MM.1S (cell line): ENCODE results near the gene LIF.

Source experiments
- DNase-seq: peaks from one replicate; pipeline ENCODE4 v3.0.0-alpha.2; 2015
- H2AFZ ChIP-seq: fragments of 300-600 bp; sonication (generic); 2 replicates; pipeline ENCODE4 v1.6.0; 2016; ENCODE audit warnings: antibody characterized with exemption, low read length
- H3F3A ChIP-seq: fragments of 300-600 bp; sonication (generic); 2 replicates; pipeline ENCODE4 v1.6.1; 2016; ENCODE audit warnings: mild to moderate bottlenecking, antibody characterized with exemption, low read length, moderate library complexity, mixed read lengths; ENCODE audit not compliant: insufficient read depth
- H3K27ac ChIP-seq: fragments of 300-600 bp; sonication (generic); 2 replicates; pipeline ENCODE4 v1.5.1; 2016; ENCODE audit warnings: mild to moderate bottlenecking, low read length
- H3K27me3 ChIP-seq: fragments of 300-600 bp; sonication (generic); replicated peaks from 2 replicates; pipeline ENCODE4 v1.6.0; 2016; ENCODE audit warnings: low read length; ENCODE audit not compliant: insufficient read depth
- H3K36me3 ChIP-seq: fragments of 300-600 bp; sonication (generic); replicated peaks from 2 replicates; pipeline ENCODE4 v1.6.1; 2016; ENCODE audit warnings: mild to moderate bottlenecking, low read length, mixed read lengths; ENCODE audit not compliant: insufficient read depth
- H3K4me1 ChIP-seq: fragments of 300-600 bp; sonication (generic); 2 replicates; pipeline ENCODE4 v1.6.1; 2016; ENCODE audit warnings: low read length, mixed read lengths
- H3K4me2 ChIP-seq: fragments of 300-600 bp; sonication (generic); 2 replicates; pipeline ENCODE4 v1.6.0; 2016; ENCODE audit warnings: low read depth, low read length
- H3K4me3 ChIP-seq: fragments of 300-600 bp; sonication (generic); 2 replicates; pipeline ENCODE4 v1.5.1; 2016; ENCODE audit warnings: low read length, mixed read lengths
- H3K79me2 ChIP-seq: fragments of 300-600 bp; sonication (generic); 2 replicates; pipeline ENCODE4 v1.6.1; 2016; ENCODE audit warnings: mixed run types, low read length, mixed read lengths
- H3K9ac ChIP-seq: fragments of 300-600 bp; sonication (generic); 2 replicates; pipeline ENCODE4 v1.6.1; 2016; ENCODE audit warnings: low read length, mixed read lengths
- H3K9me2 ChIP-seq: fragments of 300-600 bp; sonication (generic); replicated peaks from 2 replicates; pipeline ENCODE4 v1.6.1; 2016; ENCODE audit warnings: mild to moderate bottlenecking, low read length, mixed read lengths; ENCODE audit not compliant: insufficient read depth
- H3K9me3 ChIP-seq: fragments of 300-600 bp; sonication (generic); replicated peaks from 2 replicates; pipeline ENCODE4 v1.6.1; 2016; ENCODE audit warnings: mild to moderate bottlenecking, low read length, mixed read lengths; ENCODE audit not compliant: insufficient read depth
- H4K20me1 ChIP-seq: fragments of 300-600 bp; sonication (generic); 2 replicates; pipeline ENCODE4 v1.6.1; 2016; ENCODE audit warnings: mild to moderate bottlenecking, low read length, moderate library complexity, mixed read lengths; ENCODE audit not compliant: insufficient read depth
- CTCF ChIP-seq: fragments of 300-600 bp; sonication (generic); IDR thresholded peaks from 2 replicates; pipeline ENCODE4 v1.5.1; 2016; ENCODE audit warnings: antibody characterized with exemption, low read length, mixed read lengths
- EZH2 ChIP-seq: fragments of 300-600 bp; sonication (generic); optimal IDR thresholded peaks from 2 replicates; pipeline ENCODE3; 2017; ENCODE audit warnings: low read depth, mild to moderate bottlenecking, antibody characterized with exemption, low read length, mixed read lengths
- EZH2phosphoT487 ChIP-seq: fragments of 300-600 bp; sonication (generic); IDR thresholded peaks from 2 replicates; pipeline ENCODE4 v1.6.1; 2018; ENCODE audit warnings: antibody characterized with exemption, low read length

Gene LIF

GRCh38 chr22:30206944-30207343 lies 39.6 kb downstream of the LIF start:
- H3K9me2 ChIP-seq: no peaks in the 10 kb centered on the region
- peaks cover 16% of the 10 kb centered on the region for H3K27me3 ChIP-seq
- H4K20me1 ChIP-seq: no peaks in the 10 kb centered on the region
- H3K36me3 ChIP-seq: no peaks in the 10 kb centered on the region
- no peaks in the 10 kb centered on the region for H3K4me1 ChIP-seq
- no peak overlapping the region for H3K9ac ChIP-seq
- no peak overlapping the region for H2AFZ ChIP-seq
- H3F3A ChIP-seq: no peaks in the 10 kb centered on the region
- H3K79me2 ChIP-seq: no peaks in the 10 kb centered on the region
- TF ChIP-seq EZH2phosphoT487 (no peak), EZH2 (no peak), CTCF (no peak)
- H3K9me3 ChIP-seq: no peaks in the 10 kb centered on the region
- no peak overlapping the region for H3K27ac ChIP-seq
- H3K4me2 ChIP-seq: no peak overlapping the region
- H3K4me3 ChIP-seq: no peak overlapping the region
- no peak for DNase-seq

- Histone ChIP-seq H3K4me1 (no peaks in the 10 kb centered on the region), H3K9ac (no peak overlapping the region), H3K36me3 (no peaks in the 10 kb centered on the region), H3K4me2 (no peak overlapping the region), H3K27ac (no peak overlapping the region), H3F3A (no peaks in the 10 kb centered on the region), H4K20me1 (no peaks in the 10 kb centered on the region), H3K79me2 (no peaks in the 10 kb centered on the region), H2AFZ (no peak overlapping the region), H3K9me3 (no peaks in the 10 kb centered on the region), H3K27me3 (peaks cover 7% of the 10 kb centered on the region; the same call in 1 of the 2 replicates), H3K9me2 (no peaks in the 10 kb centered on the region), H3K4me3 (no peak overlapping the region)
- no peak for DNase-seq
- no peak for TF ChIP-seq EZH2phosphoT487
- no peak for TF ChIP-seq CTCF
- no peak for TF ChIP-seq EZH2
These were observed 41.1 kb downstream of the LIF start for GRCh38 chr22:30205281-30206115.

GRCh38 chr22:30204742-30205111 lies 41.8 kb downstream of the LIF start:
- Histone ChIP-seq H3K36me3 (no peaks in the 10 kb centered on the region), H2AFZ (no peak overlapping the region), H3F3A (no peaks in the 10 kb centered on the region), H3K9me2 (no peaks in the 10 kb centered on the region), H3K4me1 (no peaks in the 10 kb centered on the region), H3K27ac (no peak overlapping the region), H4K20me1 (no peaks in the 10 kb centered on the region), H3K9ac (no peak overlapping the region), H3K4me2 (no peak overlapping the region), H3K9me3 (no peaks in the 10 kb centered on the region), H3K27me3 (peaks cover 6% of the 10 kb centered on the region; the same call in 1 of the 2 replicates), H3K79me2 (no peaks in the 10 kb centered on the region), H3K4me3 (no peak overlapping the region)
- TF ChIP-seq EZH2 (no peak), CTCF (no peak), EZH2phosphoT487 (no peak)
- DNase-seq: no peak
